Smooth muscle cell (in vitro differentiated cells): ENCODE data around the gene POFUT2. TPM values are rescaled to one million over a fixed set of nuclear protein-coding genes. Genes with fewer than 3 reads are reported as not detected.

Experiments used
- DNase-seq: peaks from one replicate; lab custom pipeline; 2025; ENCODE audit not compliant: unreplicated experiment; lab: John Stamatoyannopoulos, UW
- H2AFZ ChIP-seq: fragments of 200-600 bp; sonication (generic); 2 replicates; pipeline ENCODE4 v1.6.0; 2016; ENCODE audit warnings: antibody characterized with exemption, low read depth, mild to moderate bottlenecking
- H3F3A ChIP-seq: fragments of 200-600 bp; sonication (generic); 2 replicates; pipeline ENCODE4 v1.6.0; 2017; ENCODE audit warnings: antibody characterized with exemption, low read depth
- H3K27ac ChIP-seq: fragments of 200-600 bp; sonication (generic); 2 replicates; pipeline ENCODE4 v1.5.1; 2016; ENCODE audit warnings: low read depth, mild to moderate bottlenecking
- H3K27me3 ChIP-seq: fragments of 200-600 bp; sonication (generic); 2 replicates; pipeline ENCODE4 v1.6.1; 2016; ENCODE audit warnings: low read depth, mild to moderate bottlenecking
- H3K36me3 ChIP-seq: fragments of 200-600 bp; sonication (generic); 2 replicates; pipeline ENCODE4 v1.5.1; 2016; ENCODE audit warnings: low read depth
- H3K4me1 ChIP-seq: fragments of 200-600 bp; sonication (generic); 2 replicates; pipeline ENCODE4 v1.5.1; 2016; ENCODE audit warnings: low read depth
- H3K4me2 ChIP-seq: fragments of 200-600 bp; sonication (generic); 2 replicates; pipeline ENCODE4 v1.6.0; 2016; ENCODE audit warnings: mild to moderate bottlenecking
- H3K4me3 ChIP-seq: fragments of 200-600 bp; sonication (generic); 2 replicates; pipeline ENCODE4 v1.5.1; 2016; ENCODE audit warnings: mild to moderate bottlenecking
- H3K79me2 ChIP-seq: fragments of 200-600 bp; sonication (generic); 2 replicates; pipeline ENCODE4 v1.6.0; 2016; ENCODE audit warnings: low read depth, mild to moderate bottlenecking
- H3K9ac ChIP-seq: fragments of 200-600 bp; sonication (generic); 2 replicates; pipeline ENCODE4 v1.6.0; 2016; ENCODE audit warnings: low read depth
- H3K9me3 ChIP-seq: fragments of 200-600 bp; sonication (generic); replicated peaks from 2 replicates; pipeline ENCODE4 v1.5.1; 2016; ENCODE audit warnings: low read depth
- H4K20me1 ChIP-seq: fragments of 200-600 bp; sonication (generic); 2 replicates; pipeline ENCODE4 v1.6.0; 2016; ENCODE audit warnings: low read depth
- WGBS: methylation state at CpG from one replicate; pipeline ENCODE4 v1.1.7; 2016; ENCODE audit warnings: low lambda C conversion rate; 5-methylcytosine and 5-hydroxymethylcytosine counted together
- polyA plus RNA-seq: library from polyadenylated mRNA; unstranded; fragments of >200 nt; fragmentation: Nextera tagmentation; extraction: Ambion mirVana; gene quantifications from 2 replicates; pipeline ENCODE4 v1.2.1, GENCODE V29; 2016
- total RNA-seq: library from RNA; depleted of rRNA; stranded (reverse); fragments of >200 nt; gene quantifications from 2 replicates; pipeline ENCODE4 v1.2.3, GENCODE V29; 2014
- TF ChIP-seq, protein P1 (sequence below): fragments of 200-600 bp; sonication (generic); IDR thresholded peaks from 2 replicates; pipeline ENCODE4 v1.5.1; 2017; ENCODE audit warnings: borderline replicate concordance, mild to moderate bottlenecking, antibody characterized with exemption; ENCODE audit not compliant: insufficient read depth, poor library complexity, severe bottlenecking

The POFUT2 gene
- total and polyA plus RNA-seq, 2 experiments from 2014 or later, result 32.1 to 70.0 TPM

DNA sequence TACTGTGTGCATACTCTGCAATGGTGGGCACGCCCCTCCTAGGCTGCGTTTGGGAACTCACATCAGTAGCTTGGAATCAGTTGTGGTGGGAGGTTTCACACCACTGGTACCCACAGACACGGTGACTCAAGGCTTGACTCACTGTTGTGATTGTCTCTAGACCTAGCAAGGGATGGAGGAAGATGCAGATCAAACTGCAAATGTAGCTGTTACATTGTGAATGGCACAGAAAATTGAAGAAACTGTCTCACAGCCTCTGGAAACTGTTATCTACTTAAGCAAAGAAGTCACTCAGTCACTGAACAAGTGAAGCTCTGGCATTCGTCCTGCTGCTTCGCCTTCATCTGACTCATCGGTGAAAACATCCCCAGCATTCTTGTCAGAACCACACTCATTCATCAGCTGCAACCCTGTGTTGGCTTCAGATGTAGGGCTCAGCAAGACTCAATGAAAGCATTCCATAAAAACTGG, 59.5 kb downstream of the POFUT2 start:
- peaks cover 3% of the 10 kb centered on the region for H3K4me1 ChIP-seq
- H3K79me2 ChIP-seq, result no peaks in the 10 kb centered on the region
- no peak overlapping the region for H3K4me3 ChIP-seq
- H3K27me3 ChIP-seq, result no peaks in the 10 kb centered on the region
- WGBS, result 3% methylated on average over 6 of the region's 6 CpGs
- H3F3A ChIP-seq, result peaks cover 40% of the 10 kb centered on the region
- peaks cover 13% of the 10 kb centered on the region for H4K20me1 ChIP-seq
- DNase-seq, result no peak
- peak overlapping the region; percentile 66 for H3K27ac ChIP-seq
- H2AFZ ChIP-seq, result no peak overlapping the region
- TF ChIP-seq, protein P1, sequence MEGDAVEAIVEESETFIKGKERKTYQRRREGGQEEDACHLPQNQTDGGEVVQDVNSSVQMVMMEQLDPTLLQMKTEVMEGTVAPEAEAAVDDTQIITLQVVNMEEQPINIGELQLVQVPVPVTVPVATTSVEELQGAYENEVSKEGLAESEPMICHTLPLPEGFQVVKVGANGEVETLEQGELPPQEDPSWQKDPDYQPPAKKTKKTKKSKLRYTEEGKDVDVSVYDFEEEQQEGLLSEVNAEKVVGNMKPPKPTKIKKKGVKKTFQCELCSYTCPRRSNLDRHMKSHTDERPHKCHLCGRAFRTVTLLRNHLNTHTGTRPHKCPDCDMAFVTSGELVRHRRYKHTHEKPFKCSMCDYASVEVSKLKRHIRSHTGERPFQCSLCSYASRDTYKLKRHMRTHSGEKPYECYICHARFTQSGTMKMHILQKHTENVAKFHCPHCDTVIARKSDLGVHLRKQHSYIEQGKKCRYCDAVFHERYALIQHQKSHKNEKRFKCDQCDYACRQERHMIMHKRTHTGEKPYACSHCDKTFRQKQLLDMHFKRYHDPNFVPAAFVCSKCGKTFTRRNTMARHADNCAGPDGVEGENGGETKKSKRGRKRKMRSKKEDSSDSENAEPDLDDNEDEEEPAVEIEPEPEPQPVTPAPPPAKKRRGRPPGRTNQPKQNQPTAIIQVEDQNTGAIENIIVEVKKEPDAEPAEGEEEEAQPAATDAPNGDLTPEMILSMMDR, result no peak
- peak overlapping the region; percentile 38 for H3K4me2 ChIP-seq
- no peaks in the 10 kb centered on the region for H3K36me3 ChIP-seq
- H3K9me3 ChIP-seq, result no peaks in the 10 kb centered on the region
- H3K9ac ChIP-seq, result no peak overlapping the region

DNA sequence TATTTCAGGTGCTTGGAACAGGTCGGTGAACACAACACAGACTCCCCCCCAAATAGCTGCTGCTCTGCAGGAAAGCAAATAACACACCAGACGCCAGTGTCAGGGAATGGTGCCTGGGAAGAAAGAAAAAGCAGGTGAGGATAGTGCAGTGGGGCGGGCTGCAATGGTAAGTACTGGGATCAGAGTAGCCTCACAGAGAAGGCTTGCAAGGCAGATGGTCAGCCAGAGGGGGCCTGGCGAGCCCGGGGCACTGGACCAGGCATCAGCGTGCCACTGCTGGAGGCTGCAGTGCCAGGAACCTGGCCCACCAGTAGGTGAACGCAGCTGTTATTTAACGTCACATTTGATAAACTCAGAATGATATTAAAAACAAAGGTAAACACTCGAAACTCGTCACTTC, 60.0 kb downstream of the POFUT2 start:
- H3K9me3 ChIP-seq, result no peaks in the 10 kb centered on the region
- H3K27me3 ChIP-seq, result no peaks in the 10 kb centered on the region
- H3K4me2 ChIP-seq, result peak overlapping the region; percentile 38
- no peak overlapping the region for H3K9ac ChIP-seq
- H3K4me3 ChIP-seq, result no peak overlapping the region
- H2AFZ ChIP-seq, result no peak overlapping the region
- no peaks in the 10 kb centered on the region for H3K36me3 ChIP-seq
- peaks cover 3% of the 10 kb centered on the region for H3K4me1 ChIP-seq
- 70% methylated on average over 10 of the region's 10 CpGs for WGBS
- peaks cover 40% of the 10 kb centered on the region for H3F3A ChIP-seq
- H3K27ac ChIP-seq, result peak overlapping the region; percentile 66
- DNase-seq, result no peak
- H3K79me2 ChIP-seq, result no peaks in the 10 kb centered on the region
- TF ChIP-seq, protein P1, result no peak
- peaks cover 13% of the 10 kb centered on the region for H4K20me1 ChIP-seq

- no peak overlapping the region for H3K27ac ChIP-seq
- no peaks in the 10 kb centered on the region for H3K36me3 ChIP-seq
- H3K4me2 ChIP-seq, result peak overlapping the region; percentile 61
- H2AFZ ChIP-seq, result no peak overlapping the region
- H3K4me3 ChIP-seq, result no peak overlapping the region
- no peak for DNase-seq
- no peak overlapping the region for H3K9ac ChIP-seq
- peaks cover 40% of the 10 kb centered on the region for H3F3A ChIP-seq
- TF ChIP-seq, protein P1, result no peak
- no peaks in the 10 kb centered on the region for H3K79me2 ChIP-seq
- peaks cover 3% of the 10 kb centered on the region for H3K4me1 ChIP-seq
- H3K27me3 ChIP-seq, result no peaks in the 10 kb centered on the region
- WGBS, result 80% methylated on average over 15 of the region's 15 CpGs
- H3K9me3 ChIP-seq, result no peaks in the 10 kb centered on the region
- peaks cover 13% of the 10 kb centered on the region for H4K20me1 ChIP-seq
These were observed 61.0 kb downstream of the POFUT2 start for GRCh38 chr21:45226540-45227326.
